GM18951 (cell line): ENCODE measurements around the gene DGKI.

Experiments used
- POLR2A ChIP-seq: IDR thresholded peaks from 4 replicates; pipeline ENCODE4 v1.6.1; 2011; ENCODE audit warnings: mild to moderate bottlenecking; ENCODE audit not compliant: insufficient read length, insufficient read depth; ENCODE audit errors: extremely low read depth
- in situ Hi-C: fragments of 300-500 bp; cut with MboI; formaldehyde crosslinking; loops from one replicate; pipeline ENCODE4 v1.12.0; 2022; ENCODE audit warnings: low sequenced_read_pairs, mixed read lengths, inconsistent platforms; ENCODE audit not compliant: unreplicated experiment

The DGKI gene

GRCh38 chr7:137407078-137407477, 439.7 kb downstream of the DGKI start:
- in situ Hi-C loops = no loop called here

GRCh38 chr7:137404660-137405317, 442.0 kb downstream of the DGKI start:
- in situ Hi-C loops = no loop called here
- TF ChIP-seq POLR2A = no peak

More at GRCh38 chr7:137407078-137407477, 439.7 kb downstream of the DGKI start:
- TF ChIP-seq POLR2A = no peak

GRCh38 chr7:137403353-137403695, 443.4 kb downstream of the DGKI start:
- in situ Hi-C loops = no loop called here
- TF ChIP-seq POLR2A = no peak

GRCh38 chr7:137402536-137403352, 444.0 kb downstream of the DGKI start:
- in situ Hi-C loops = no loop called here
- TF ChIP-seq POLR2A = no peak

- in situ Hi-C loops = no loop called here
Observed at GRCh38 chr7:137399827-137400823, 446.6 kb downstream of the DGKI start.

GRCh38 chr7:137396051-137396450, 450.7 kb downstream of the DGKI start:
- in situ Hi-C loops = no loop called here
- no peak for TF ChIP-seq POLR2A

More at GRCh38 chr7:137399827-137400823, 446.6 kb downstream of the DGKI start:
- no peak for TF ChIP-seq POLR2A

GRCh38 chr7:137395420-137395819, 451.4 kb downstream of the DGKI start:
- TF ChIP-seq POLR2A = no peak
- in situ Hi-C loops = no loop called here

GRCh38 chr7:137393570-137393969, 453.2 kb downstream of the DGKI start:
- no peak for TF ChIP-seq POLR2A
- in situ Hi-C loops = no loop called here

- in situ Hi-C loops = no loop called here
- TF ChIP-seq POLR2A = no peak
Observed at GRCh38 chr7:137390076-137390475, 456.7 kb downstream of the DGKI start.

- in situ Hi-C loops = no loop called here
- TF ChIP-seq POLR2A = no peak
Observed at GRCh38 chr7:137388916-137389315, 457.9 kb downstream of the DGKI start.

GRCh38 chr7:137386966-137387365, 459.8 kb downstream of the DGKI start:
- TF ChIP-seq POLR2A = no peak

GRCh38 chr7:137381045-137381444, 465.7 kb downstream of the DGKI start:
- in situ Hi-C loops = no loop called here
- TF ChIP-seq POLR2A = no peak

More at GRCh38 chr7:137386966-137387365, 459.8 kb downstream of the DGKI start:
- in situ Hi-C loops = no loop called here

GRCh38 chr7:137373507-137373906, 473.3 kb downstream of the DGKI start:
- in situ Hi-C loops = no loop called here
- no peak for TF ChIP-seq POLR2A
